ENCODE measurements around the gene CCDC68. TPM values are rescaled to one million over a fixed set of nuclear protein-coding genes. Genes with fewer than 3 reads are reported as not detected.

Gene CCDC68
- total and polyA plus RNA-seq, 9 donors: 5.4 to 62.8 (median 11.2) TPM

GRCh38 chr18:54924948-54925347 lies 34.3 kb downstream of the CCDC68 start:
- no peak overlapping the region for H3K4me3 ChIP-seq
- TF ChIP-seq EP300 (IDR thresholded peaks at IDR 0.05) (no peak), POLR2A (IDR thresholded peaks at IDR 0.05) (no peak), CTCF (IDR thresholded peaks at IDR 0.05) (no peak)
- no peak overlapping the region for H3K27ac ChIP-seq
- 89 to 98% (median 95%) methylated on average over 1 of the region's 1 CpG for WGBS, 3 donors
- intact Hi-C loops (cut with DNase I): no loop called here
- H3K9me3 ChIP-seq: no peaks in the 10 kb centered on the region
- H3K27me3 ChIP-seq: no peaks in the 10 kb centered on the region
- no peak for DNase-seq
- H3K36me3 ChIP-seq: no peaks in the 10 kb centered on the region
- H3K4me1 ChIP-seq (ENCODE audit: insufficient read depth): no peaks in the 10 kb centered on the region

GRCh38 chr18:54923339-54923956 lies 35.8 kb downstream of the CCDC68 start:
- Histone ChIP-seq H3K4me3 (no peak overlapping the region), H3K9me3 (no peaks in the 10 kb centered on the region), H3K4me1 (ENCODE audit: insufficient read depth) (no peaks in the 10 kb centered on the region), H3K27me3 (no peaks in the 10 kb centered on the region), H3K36me3 (no peaks in the 10 kb centered on the region), H3K27ac (no peak overlapping the region)
- WGBS, 3 donors: 84 to 92% (median 91%) methylated on average over 4 of the region's 4 CpGs
- DNase-seq: no peak
- TF ChIP-seq CTCF (IDR thresholded peaks at IDR 0.05) (no peak), POLR2A (IDR thresholded peaks at IDR 0.05) (no peak), EP300 (IDR thresholded peaks at IDR 0.05) (no peak)
- intact Hi-C loops (cut with DNase I): no loop called here

- Histone ChIP-seq H3K27ac (no peak overlapping the region), H3K4me3 (no peak overlapping the region), H3K27me3 (no peaks in the 10 kb centered on the region), H3K4me1 (ENCODE audit: insufficient read depth) (no peaks in the 10 kb centered on the region), H3K36me3 (no peaks in the 10 kb centered on the region), H3K9me3 (no peaks in the 10 kb centered on the region)
- intact Hi-C loops (cut with DNase I): no loop called here
- WGBS, 3 donors: 86 to 95% (median 94%) methylated on average over 6 of the region's 6 CpGs
- TF ChIP-seq POLR2A (IDR thresholded peaks at IDR 0.05) (no peak), EP300 (IDR thresholded peaks at IDR 0.05) (no peak), CTCF (IDR thresholded peaks at IDR 0.05) (no peak)
- DNase-seq: no peak
Observed at GRCh38 chr18:54919412-54919811, 39.8 kb downstream of the CCDC68 start.

- intact Hi-C loops (cut with DNase I): no loop called here
- 70 to 86% (median 86%) methylated on average over 4 of the region's 4 CpGs for WGBS, 3 donors
- no peaks in the 10 kb centered on the region for H3K4me1 ChIP-seq (ENCODE audit: insufficient read depth)
- DNase-seq: no peak
- H3K27ac ChIP-seq: no peak overlapping the region
- H3K27me3 ChIP-seq: no peaks in the 10 kb centered on the region
- no peak overlapping the region for H3K4me3 ChIP-seq
- no peaks in the 10 kb centered on the region for H3K36me3 ChIP-seq
- no peaks in the 10 kb centered on the region for H3K9me3 ChIP-seq
- TF ChIP-seq POLR2A (IDR thresholded peaks at IDR 0.05) (no peak), EP300 (IDR thresholded peaks at IDR 0.05) (no peak), CTCF (IDR thresholded peaks at IDR 0.05) (no peak)
Observed at GRCh38 chr18:54918060-54918459, 41.2 kb downstream of the CCDC68 start.
